Measurements from ENCODE around the gene CNTLN. TPM values are rescaled to one million over a fixed set of nuclear protein-coding genes. Genes with fewer than 3 reads are reported as not detected.

Gene CNTLN
- total and polyA plus RNA-seq, 2 of the 13 experiments (the other 11 are each of a cell fraction or from before 2014, with no cell fraction given): 1.5 to 5.7 TPM

DNA sequence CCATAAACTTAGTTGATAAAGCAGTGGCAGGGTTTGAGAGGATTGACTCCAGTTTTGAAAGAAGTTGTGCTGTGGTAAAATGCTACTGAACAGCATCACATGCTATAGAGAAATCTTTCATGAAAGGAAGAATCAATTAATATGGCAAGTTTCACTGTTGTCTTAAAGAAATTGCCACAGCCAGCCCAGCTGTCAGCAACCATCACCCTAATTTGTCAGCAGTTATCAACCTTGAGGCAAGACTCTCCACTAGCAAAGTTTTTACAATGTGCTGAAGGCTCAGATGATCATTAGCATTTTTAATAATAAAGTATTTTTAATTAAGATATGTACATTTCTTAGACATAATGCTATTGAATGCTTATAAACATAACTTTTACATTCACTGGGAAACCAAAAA is 343.0 kb downstream of the CNTLN start:
- Histone ChIP-seq H3K4me2 (ENCODE audit: low read depth, low read length) (no peak overlapping the region), H3K9ac (ENCODE audit: insufficient read depth, low read depth, low read length) (no peak overlapping the region), H3K27me3 (ENCODE audit: control insufficient read depth in 1 of 2, insufficient read depth in 2 of 2, low read length in 2 of 2) (no peaks in the 10 kb centered on the region), H3K27ac (ENCODE audit: extremely low read length, insufficient read depth, low read length) (no peak overlapping the region), H3K36me3 (replicated peaks in 1 of 2; ENCODE audit: control insufficient read depth in 1 of 2, insufficient read depth in 2 of 2, low read length in 2 of 2) (no peaks in the 10 kb centered on the region), H3K79me2 (ENCODE audit: insufficient read depth, low read length) (no peaks in the 10 kb centered on the region), H3K4me3 (replicated peaks in 1 of 3; ENCODE audit: insufficient read depth in 1 of 3, low read depth in 2 of 3, low read length in 3 of 3) (no peak overlapping the region), H4K20me1 (ENCODE audit: insufficient read depth, low read length) (no peaks in the 10 kb centered on the region), H2AFZ (ENCODE audit: low read length) (no peak overlapping the region), H3K4me1 (ENCODE audit: insufficient read depth, low read length) (no peaks in the 10 kb centered on the region), H3K9me3 (ENCODE audit: low read length) (no peaks in the 10 kb centered on the region; the same call in 1 of the 2 replicates)
- intact Hi-C loops (cut with micrococcal nuclease; ENCODE audit: unreplicated experiment): no loop called here
- no TSS peak for BruUV-seq (replicated peaks)
- no peak for TF ChIP-seq ZNF329 (CRISPR knock-in tag; IDR thresholded peaks at IDR 0.05; ENCODE audit: low read depth)
- POLR2A ChIA-PET: no interaction called here
- in situ Hi-C loops (cut with HindIII; ENCODE audit: extremely low pct_ligation_motif_present, low pct_unique_long_range_greater_than_20kb): no loop called here
- CTCF ChIA-PET (ENCODE audit: low intra/inter-chr PET ratio, low total read pairs): no interaction called here
- FAIRE-seq (no peak), ATAC-seq (no peak), DNase-seq (ENCODE audit: low spot score) (no peak)

DNA sequence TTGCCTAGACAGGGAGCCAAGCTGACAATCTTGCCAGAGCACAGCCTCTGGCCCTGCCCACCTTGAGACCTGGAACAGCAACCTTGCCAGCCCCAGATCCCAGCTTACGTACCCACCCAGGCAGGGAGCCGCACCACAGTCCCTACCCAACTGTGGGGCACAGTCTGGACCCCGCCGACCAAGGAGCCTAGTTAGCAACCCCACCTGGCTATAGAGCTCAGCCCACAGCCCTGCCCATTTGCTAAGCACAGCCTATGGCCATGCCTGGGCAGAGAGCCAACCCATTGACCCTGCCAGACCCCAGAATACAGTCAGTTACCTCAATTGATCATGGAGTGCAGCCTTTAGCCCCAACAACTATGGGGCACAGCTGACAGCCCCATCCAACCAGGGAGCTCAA is 346.1 kb downstream of the CNTLN start:
- intact Hi-C loops (cut with micrococcal nuclease; ENCODE audit: unreplicated experiment) (no loop called here), in situ Hi-C loops (cut with HindIII; ENCODE audit: extremely low pct_ligation_motif_present, low pct_unique_long_range_greater_than_20kb) (no loop called here)
- Histone ChIP-seq H3K27ac (ENCODE audit: extremely low read length, insufficient read depth, low read length) (no peak overlapping the region), H3K4me2 (ENCODE audit: low read depth, low read length) (no peak overlapping the region), H2AFZ (ENCODE audit: low read length) (no peak overlapping the region), H4K20me1 (ENCODE audit: insufficient read depth, low read length) (no peaks in the 10 kb centered on the region), H3K27me3 (ENCODE audit: control insufficient read depth in 1 of 2, insufficient read depth in 2 of 2, low read length in 2 of 2) (no peaks in the 10 kb centered on the region), H3K36me3 (replicated peaks in 1 of 2; ENCODE audit: control insufficient read depth in 1 of 2, insufficient read depth in 2 of 2, low read length in 2 of 2) (no peaks in the 10 kb centered on the region), H3K4me3 (replicated peaks in 1 of 3; ENCODE audit: insufficient read depth in 1 of 3, low read depth in 2 of 3, low read length in 3 of 3) (no peak overlapping the region), H3K9me3 (ENCODE audit: low read length) (no peaks in the 10 kb centered on the region; the same call in 1 of the 2 replicates), H3K79me2 (ENCODE audit: insufficient read depth, low read length) (no peaks in the 10 kb centered on the region), H3K4me1 (ENCODE audit: insufficient read depth, low read length) (no peaks in the 10 kb centered on the region), H3K9ac (ENCODE audit: insufficient read depth, low read depth, low read length) (no peak overlapping the region)
- no TSS peak for BruUV-seq (replicated peaks)
- WGBS (ENCODE audit: low lambda C conversion rate): no CpG with 5 or more reads among the region's 4 CpGs
- DNase-seq (ENCODE audit: low spot score) (no peak), FAIRE-seq (no peak), ATAC-seq (no peak)
- POLR2A ChIA-PET: no interaction called here
- CTCF ChIA-PET (ENCODE audit: low intra/inter-chr PET ratio, low total read pairs): no interaction called here
- no peak for TF ChIP-seq RARA (CRISPR knock-in tag; IDR thresholded peaks at IDR 0.05)
- no peak for TF ChIP-seq SP140L (CRISPR knock-in tag; IDR thresholded peaks at IDR 0.05; ENCODE audit: borderline replicate concordance)
- no peak for TF ChIP-seq HOXA5 (CRISPR knock-in tag; IDR thresholded peaks at IDR 0.05)
- TF ChIP-seq, protein P1, sequence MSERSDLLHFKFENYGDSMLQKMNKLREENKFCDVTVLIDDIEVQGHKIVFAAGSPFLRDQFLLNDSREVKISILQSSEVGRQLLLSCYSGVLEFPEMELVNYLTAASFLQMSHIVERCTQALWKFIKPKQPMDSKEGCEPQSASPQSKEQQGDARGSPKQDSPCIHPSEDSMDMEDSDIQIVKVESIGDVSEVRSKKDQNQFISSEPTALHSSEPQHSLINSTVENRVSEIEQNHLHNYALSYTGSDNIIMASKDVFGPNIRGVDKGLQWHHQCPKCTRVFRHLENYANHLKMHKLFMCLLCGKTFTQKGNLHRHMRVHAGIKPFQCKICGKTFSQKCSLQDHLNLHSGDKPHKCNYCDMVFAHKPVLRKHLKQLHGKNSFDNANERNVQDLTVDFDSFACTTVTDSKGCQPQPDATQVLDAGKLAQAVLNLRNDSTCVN (CRISPR knock-in tag; IDR thresholded peaks at IDR 0.05; ENCODE audit: borderline replicate concordance): no peak
- TF ChIP-seq ATF7-NPFF (CRISPR knock-in tag; IDR thresholded peaks at IDR 0.05; ENCODE audit: low read depth): no peak
- no peak for TF ChIP-seq ASH2L (IDR thresholded peaks at IDR 0.05; ENCODE audit: insufficient read length, low read depth, low read length)
- no peak for TF ChIP-seq ZNF652 (CRISPR knock-in tag; IDR thresholded peaks at IDR 0.05; ENCODE audit: borderline replicate concordance, low read depth)
- no peak for TF ChIP-seq BCL6 (CRISPR knock-in tag; IDR thresholded peaks at IDR 0.05)
- no peak for TF ChIP-seq MATR3 (CRISPR knock-in tag; IDR thresholded peaks at IDR 0.05)
